ENCODE data around the gene ARRDC5.

DNA sequence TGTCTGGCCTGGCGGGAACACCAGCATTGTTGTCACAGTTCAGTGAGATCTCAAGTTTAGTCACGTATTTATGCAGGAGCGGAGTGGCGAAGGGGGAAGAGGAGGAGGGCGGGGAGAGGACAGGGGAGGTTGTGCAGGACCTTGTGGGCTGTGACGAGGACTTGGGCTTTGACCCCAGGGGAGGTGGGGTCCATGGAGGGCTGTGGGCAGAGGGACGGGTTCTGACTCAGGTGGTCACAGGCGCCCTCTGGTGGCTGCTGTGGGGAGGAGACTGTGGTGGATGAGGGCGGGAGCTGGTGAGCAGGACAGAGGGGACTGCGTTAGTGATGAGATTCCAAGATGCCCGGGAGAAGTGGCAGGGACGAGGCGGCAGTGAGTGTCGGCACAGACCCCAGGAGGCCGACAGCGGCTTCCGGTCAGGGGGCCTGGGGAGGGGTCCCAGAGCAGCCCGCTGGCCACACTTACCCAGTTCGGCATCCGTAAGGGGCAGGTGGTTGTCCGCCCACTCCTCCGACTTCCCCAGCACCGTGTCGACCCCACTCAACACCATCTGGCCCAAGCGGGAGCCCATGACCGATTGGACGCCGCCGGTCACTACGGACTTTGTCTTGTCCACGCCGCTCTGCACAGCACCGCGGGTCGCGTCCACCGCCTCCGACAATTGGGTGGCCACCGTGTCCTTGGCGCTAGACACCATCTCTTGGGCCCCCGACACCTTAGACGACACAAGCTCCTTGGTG is 51.0 kb downstream of the ARRDC5 start:
- TF ChIP-seq POLR2AphosphoS5 (IDR thresholded peaks at IDR 0.05): no peak
- TF ChIP-seq, protein P1, sequence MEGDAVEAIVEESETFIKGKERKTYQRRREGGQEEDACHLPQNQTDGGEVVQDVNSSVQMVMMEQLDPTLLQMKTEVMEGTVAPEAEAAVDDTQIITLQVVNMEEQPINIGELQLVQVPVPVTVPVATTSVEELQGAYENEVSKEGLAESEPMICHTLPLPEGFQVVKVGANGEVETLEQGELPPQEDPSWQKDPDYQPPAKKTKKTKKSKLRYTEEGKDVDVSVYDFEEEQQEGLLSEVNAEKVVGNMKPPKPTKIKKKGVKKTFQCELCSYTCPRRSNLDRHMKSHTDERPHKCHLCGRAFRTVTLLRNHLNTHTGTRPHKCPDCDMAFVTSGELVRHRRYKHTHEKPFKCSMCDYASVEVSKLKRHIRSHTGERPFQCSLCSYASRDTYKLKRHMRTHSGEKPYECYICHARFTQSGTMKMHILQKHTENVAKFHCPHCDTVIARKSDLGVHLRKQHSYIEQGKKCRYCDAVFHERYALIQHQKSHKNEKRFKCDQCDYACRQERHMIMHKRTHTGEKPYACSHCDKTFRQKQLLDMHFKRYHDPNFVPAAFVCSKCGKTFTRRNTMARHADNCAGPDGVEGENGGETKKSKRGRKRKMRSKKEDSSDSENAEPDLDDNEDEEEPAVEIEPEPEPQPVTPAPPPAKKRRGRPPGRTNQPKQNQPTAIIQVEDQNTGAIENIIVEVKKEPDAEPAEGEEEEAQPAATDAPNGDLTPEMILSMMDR (IDR thresholded peaks at IDR 0.05; ENCODE audit: poor library complexity, severe bottlenecking): peak; percentile 63
- TF ChIP-seq, protein P2, sequence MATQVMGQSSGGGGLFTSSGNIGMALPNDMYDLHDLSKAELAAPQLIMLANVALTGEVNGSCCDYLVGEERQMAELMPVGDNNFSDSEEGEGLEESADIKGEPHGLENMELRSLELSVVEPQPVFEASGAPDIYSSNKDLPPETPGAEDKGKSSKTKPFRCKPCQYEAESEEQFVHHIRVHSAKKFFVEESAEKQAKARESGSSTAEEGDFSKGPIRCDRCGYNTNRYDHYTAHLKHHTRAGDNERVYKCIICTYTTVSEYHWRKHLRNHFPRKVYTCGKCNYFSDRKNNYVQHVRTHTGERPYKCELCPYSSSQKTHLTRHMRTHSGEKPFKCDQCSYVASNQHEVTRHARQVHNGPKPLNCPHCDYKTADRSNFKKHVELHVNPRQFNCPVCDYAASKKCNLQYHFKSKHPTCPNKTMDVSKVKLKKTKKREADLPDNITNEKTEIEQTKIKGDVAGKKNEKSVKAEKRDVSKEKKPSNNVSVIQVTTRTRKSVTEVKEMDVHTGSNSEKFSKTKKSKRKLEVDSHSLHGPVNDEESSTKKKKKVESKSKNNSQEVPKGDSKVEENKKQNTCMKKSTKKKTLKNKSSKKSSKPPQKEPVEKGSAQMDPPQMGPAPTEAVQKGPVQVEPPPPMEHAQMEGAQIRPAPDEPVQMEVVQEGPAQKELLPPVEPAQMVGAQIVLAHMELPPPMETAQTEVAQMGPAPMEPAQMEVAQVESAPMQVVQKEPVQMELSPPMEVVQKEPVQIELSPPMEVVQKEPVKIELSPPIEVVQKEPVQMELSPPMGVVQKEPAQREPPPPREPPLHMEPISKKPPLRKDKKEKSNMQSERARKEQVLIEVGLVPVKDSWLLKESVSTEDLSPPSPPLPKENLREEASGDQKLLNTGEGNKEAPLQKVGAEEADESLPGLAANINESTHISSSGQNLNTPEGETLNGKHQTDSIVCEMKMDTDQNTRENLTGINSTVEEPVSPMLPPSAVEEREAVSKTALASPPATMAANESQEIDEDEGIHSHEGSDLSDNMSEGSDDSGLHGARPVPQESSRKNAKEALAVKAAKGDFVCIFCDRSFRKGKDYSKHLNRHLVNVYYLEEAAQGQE (IDR thresholded peaks at IDR 0.05; ENCODE audit: borderline replicate concordance): no peak
- TF ChIP-seq EP300 (conservative IDR thresholded peaks at IDR 0.05; ENCODE audit: poor library complexity, severe bottlenecking): no peak
- no peak for TF ChIP-seq EZH2 (IDR thresholded peaks at IDR 0.05; ENCODE audit: borderline replicate concordance, insufficient read depth, low read length, poor library complexity, severe bottlenecking)
